Fibroblast of villous mesenchyme (primary cell): ENCODE data around the gene LY6G6D. TPM values are rescaled to one million over a fixed set of nuclear protein-coding genes. Genes with fewer than 3 reads are reported as not detected.

Experiments used
- DNase-seq: peaks from one replicate; pipeline ENCODE4 v3.0.0-alpha.2; 2010; ENCODE audit warnings: low read depth
- H3K4me3 ChIP-seq: 2 replicates; pipeline ENCODE4 v1.5.1; 2011; ENCODE audit warnings: low read depth, mild to moderate bottlenecking, low read length
- CTCF ChIP-seq: IDR thresholded peaks from 2 replicates; pipeline ENCODE4 v1.5.1; 2012; ENCODE audit warnings: low read depth, mild to moderate bottlenecking, low read length; ENCODE audit not compliant: insufficient read depth
- total RNA-seq: library from RNA; depleted of rRNA; stranded (reverse); fragments of >200 nt; gene quantifications from 2 replicates; pipeline ENCODE4 v1.2.3, GENCODE V29; 2012

LY6G6D gene
- total RNA-seq, 1 donor, result not detected

DNA sequence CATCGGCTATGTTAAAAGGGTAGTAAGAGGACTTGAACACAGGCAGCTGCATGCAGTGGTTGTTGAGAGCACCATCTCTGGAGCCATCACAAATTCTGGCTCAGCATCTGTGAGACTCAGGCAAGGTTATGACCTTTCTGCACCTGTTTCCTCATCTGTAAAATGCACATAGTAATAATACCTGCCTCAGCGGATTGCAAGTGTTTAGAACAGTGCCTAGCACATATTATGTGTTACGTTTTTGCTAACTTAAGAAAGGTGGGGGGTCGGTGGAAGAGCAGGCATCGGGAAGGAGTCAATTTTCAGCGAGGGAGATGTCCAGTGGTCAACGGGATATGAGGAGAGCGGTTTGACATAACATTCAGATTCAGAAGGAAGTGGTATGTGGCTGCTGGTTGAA is 37.2 kb upstream of the LY6G6D start:
- H3K4me3 ChIP-seq, result no peak overlapping the region
- DNase-seq, result no peak
- TF ChIP-seq CTCF, result no peak

DNA sequence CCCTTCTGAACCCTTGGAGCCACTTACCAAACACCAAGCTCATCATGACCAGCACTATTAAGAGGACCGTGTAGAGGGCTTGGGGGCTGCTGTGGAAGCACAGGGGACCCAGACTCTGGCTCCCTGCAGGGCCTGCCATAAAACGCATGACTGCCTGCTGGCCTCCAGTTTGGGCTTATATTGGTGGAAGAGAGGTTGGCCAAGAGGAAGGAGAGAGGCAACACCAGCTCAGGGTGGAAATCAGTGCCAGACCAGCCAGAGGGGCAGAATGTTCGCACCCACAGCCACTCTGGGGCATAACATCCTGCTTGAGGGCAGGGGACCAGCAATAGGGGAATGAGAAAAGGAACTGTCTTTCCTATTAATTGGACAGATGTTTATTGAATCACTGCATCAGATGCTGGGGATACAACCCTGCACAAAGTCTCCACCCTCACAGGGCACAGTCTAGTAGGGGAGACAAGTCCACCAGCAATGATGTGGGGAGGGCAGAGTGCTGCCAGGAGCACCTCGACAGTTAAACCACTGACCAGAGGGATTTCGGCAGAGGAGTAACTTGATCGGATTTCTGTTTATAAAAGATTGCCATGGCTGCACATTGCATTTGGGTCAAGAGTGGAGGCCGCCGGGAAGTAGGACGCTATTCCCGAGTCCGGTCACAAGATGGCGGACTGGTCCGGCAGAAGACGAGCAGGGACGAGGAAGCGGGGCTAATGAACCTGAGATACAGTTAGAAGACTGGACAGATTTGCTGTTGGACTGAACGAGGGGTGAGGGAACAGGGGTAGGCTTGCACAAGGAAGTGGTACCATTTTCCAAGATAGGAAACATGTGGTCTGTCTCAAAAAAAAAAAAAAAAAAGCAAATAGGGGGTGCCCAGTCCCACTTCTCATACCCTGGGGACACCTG is 34.7 kb upstream of the LY6G6D start, which contains the start of gene LY6G5C:
Gene LY6G5C (minus strand): TSS at position 842 of the 909 bp plus-strand sequence. CDS start 694 bp downstream, at position 148.
- TF ChIP-seq CTCF, result peak; percentile 60
- H3K4me3 ChIP-seq, result peak within 1 kb of the TSS; percentile 62
- DNase-seq, result peak; percentile 92

- peak; percentile 45 for DNase-seq
Measured at GRCh38 chr6:31681135-31681671, 33.9 kb upstream of the LY6G6D start.

DNA sequence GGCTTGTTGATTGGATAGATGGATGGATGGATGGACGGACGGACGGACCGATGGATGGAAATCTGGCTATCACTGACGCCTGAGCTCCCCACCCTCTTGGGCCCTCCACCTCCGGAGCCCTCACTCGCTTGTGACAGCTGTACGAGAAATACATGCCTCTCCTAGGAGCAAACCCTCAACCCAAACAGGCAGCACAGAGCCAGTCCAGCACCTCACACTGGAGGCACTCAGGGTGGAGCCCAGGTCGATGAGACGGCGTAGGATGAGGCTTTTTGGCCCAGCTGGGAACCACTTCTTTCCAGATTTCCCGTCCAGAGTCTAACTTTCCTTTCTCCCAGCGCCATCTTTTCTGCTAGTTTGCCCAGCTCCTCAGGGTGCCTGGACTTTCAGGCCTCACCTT is 31.6 kb upstream of the LY6G6D start:
- no peak for TF ChIP-seq CTCF
- no peak overlapping the region for H3K4me3 ChIP-seq
- no peak for DNase-seq

More at GRCh38 chr6:31681135-31681671, 33.9 kb upstream of the LY6G6D start:
- no peak for TF ChIP-seq CTCF
- peak overlapping the region; percentile 62 for H3K4me3 ChIP-seq

- no peak overlapping the region for H3K4me3 ChIP-seq
- TF ChIP-seq CTCF, result no peak
- no peak for DNase-seq
Measured at GRCh38 chr6:31686483-31686882, 28.7 kb upstream of the LY6G6D start.

- H3K4me3 ChIP-seq, result no peak overlapping the region
- TF ChIP-seq CTCF, result no peak
- DNase-seq, result no peak
Measured at GRCh38 chr6:31687321-31687720, 27.8 kb upstream of the LY6G6D start.
